ENCODE results near the gene STIMATE.

- TF ChIP-seq, protein P1, sequence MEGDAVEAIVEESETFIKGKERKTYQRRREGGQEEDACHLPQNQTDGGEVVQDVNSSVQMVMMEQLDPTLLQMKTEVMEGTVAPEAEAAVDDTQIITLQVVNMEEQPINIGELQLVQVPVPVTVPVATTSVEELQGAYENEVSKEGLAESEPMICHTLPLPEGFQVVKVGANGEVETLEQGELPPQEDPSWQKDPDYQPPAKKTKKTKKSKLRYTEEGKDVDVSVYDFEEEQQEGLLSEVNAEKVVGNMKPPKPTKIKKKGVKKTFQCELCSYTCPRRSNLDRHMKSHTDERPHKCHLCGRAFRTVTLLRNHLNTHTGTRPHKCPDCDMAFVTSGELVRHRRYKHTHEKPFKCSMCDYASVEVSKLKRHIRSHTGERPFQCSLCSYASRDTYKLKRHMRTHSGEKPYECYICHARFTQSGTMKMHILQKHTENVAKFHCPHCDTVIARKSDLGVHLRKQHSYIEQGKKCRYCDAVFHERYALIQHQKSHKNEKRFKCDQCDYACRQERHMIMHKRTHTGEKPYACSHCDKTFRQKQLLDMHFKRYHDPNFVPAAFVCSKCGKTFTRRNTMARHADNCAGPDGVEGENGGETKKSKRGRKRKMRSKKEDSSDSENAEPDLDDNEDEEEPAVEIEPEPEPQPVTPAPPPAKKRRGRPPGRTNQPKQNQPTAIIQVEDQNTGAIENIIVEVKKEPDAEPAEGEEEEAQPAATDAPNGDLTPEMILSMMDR (conservative IDR thresholded peaks at IDR 0.05; ENCODE audit: low read depth in 2 of 2), result no peak
- TF ChIP-seq JUNB (IDR thresholded peaks at IDR 0.05; ENCODE audit: unreplicated experiment), result no peak
- no peak for TF ChIP-seq POLR2AphosphoS5 (IDR thresholded peaks at IDR 0.05; ENCODE audit: low read depth)
- TF ChIP-seq, protein P2, sequence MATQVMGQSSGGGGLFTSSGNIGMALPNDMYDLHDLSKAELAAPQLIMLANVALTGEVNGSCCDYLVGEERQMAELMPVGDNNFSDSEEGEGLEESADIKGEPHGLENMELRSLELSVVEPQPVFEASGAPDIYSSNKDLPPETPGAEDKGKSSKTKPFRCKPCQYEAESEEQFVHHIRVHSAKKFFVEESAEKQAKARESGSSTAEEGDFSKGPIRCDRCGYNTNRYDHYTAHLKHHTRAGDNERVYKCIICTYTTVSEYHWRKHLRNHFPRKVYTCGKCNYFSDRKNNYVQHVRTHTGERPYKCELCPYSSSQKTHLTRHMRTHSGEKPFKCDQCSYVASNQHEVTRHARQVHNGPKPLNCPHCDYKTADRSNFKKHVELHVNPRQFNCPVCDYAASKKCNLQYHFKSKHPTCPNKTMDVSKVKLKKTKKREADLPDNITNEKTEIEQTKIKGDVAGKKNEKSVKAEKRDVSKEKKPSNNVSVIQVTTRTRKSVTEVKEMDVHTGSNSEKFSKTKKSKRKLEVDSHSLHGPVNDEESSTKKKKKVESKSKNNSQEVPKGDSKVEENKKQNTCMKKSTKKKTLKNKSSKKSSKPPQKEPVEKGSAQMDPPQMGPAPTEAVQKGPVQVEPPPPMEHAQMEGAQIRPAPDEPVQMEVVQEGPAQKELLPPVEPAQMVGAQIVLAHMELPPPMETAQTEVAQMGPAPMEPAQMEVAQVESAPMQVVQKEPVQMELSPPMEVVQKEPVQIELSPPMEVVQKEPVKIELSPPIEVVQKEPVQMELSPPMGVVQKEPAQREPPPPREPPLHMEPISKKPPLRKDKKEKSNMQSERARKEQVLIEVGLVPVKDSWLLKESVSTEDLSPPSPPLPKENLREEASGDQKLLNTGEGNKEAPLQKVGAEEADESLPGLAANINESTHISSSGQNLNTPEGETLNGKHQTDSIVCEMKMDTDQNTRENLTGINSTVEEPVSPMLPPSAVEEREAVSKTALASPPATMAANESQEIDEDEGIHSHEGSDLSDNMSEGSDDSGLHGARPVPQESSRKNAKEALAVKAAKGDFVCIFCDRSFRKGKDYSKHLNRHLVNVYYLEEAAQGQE (IDR thresholded peaks at IDR 0.05; ENCODE audit: unreplicated experiment), result no peak
- TF ChIP-seq EZH2 (IDR thresholded peaks at IDR 0.05; ENCODE audit: low read depth, unreplicated experiment), result no peak
- TF ChIP-seq, protein P3, sequence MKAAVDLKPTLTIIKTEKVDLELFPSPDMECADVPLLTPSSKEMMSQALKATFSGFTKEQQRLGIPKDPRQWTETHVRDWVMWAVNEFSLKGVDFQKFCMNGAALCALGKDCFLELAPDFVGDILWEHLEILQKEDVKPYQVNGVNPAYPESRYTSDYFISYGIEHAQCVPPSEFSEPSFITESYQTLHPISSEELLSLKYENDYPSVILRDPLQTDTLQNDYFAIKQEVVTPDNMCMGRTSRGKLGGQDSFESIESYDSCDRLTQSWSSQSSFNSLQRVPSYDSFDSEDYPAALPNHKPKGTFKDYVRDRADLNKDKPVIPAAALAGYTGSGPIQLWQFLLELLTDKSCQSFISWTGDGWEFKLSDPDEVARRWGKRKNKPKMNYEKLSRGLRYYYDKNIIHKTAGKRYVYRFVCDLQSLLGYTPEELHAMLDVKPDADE (IDR thresholded peaks at IDR 0.05), result no peak
These were observed 52.2 kb downstream of the STIMATE start for GRCh38 chr3:52845157-52845556.

All from GM23338 (cell line).